GM18505 (cell line): ENCODE results near the gene LCT.
A peak's percentile ranks its signal among the peaks of the same experiment; 100 is the strongest.
"Not testable (repeated sequence)": the region's sequence is repeated elsewhere in the genome, so short reads cannot be mapped to it uniquely, and the experiment has no call there.

Experiments used
- ATAC-seq: cut with Tn5 transposase; IDR thresholded peaks from one replicate; pipeline ENCODE4 v1.9.1; 2021; ENCODE audit not compliant: unreplicated experiment
- POLR2A ChIP-seq: IDR thresholded peaks from 4 replicates; pipeline ENCODE4 v1.6.1; 2011; ENCODE audit warnings: borderline replicate concordance; ENCODE audit not compliant: insufficient read depth, insufficient read length; ENCODE audit errors: extremely low read depth

Gene LCT

DNA sequence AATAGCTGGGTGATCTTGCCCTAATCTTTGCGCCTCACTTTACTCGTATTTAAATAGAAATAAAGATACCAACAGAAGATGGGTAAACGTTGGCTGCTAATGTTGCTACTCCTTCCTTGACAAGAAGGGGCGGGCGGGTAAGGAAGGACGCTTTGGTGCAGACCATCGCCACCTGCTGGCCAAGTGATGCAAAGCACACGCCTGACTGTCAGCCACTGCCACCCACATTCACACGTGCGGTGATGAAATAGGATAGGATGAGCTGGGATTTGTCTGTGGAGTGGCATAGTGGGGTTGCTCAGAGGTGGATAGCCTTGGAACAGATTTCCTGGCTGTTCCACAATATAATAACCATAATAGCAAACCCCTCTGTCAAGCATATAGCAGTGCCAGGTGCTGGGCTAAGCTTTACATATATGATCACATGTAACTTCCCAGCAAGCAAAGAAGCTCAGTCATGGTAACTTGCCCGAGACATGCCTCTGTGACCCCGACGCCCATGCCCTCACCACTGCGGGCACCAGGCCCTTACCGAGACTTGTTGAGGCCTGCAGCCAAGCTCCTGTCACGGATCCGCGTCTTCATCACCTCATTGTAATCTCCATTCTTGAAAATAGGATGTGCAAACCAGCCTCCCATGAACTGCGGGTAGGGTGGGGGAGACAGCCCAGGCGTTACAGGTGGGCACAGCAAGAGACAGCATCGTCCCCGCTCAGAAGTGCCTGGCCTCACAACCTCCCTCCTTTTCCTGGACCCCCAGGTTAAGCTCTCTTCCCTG is 39.3 kb downstream of the LCT start:
- ATAC-seq = peak; percentile 69
- TF ChIP-seq POLR2A = no peak

- no peak for ATAC-seq
- no peak for TF ChIP-seq POLR2A
Measured at GRCh38 chr2:135796606-135797005, 40.4 kb downstream of the LCT start.

- not testable (repeated sequence) for ATAC-seq
Measured at GRCh38 chr2:135795641-135796040, 41.3 kb downstream of the LCT start.

- TF ChIP-seq POLR2A = no peak
- ATAC-seq = no peak
Measured at GRCh38 chr2:135792401-135793150, 44.4 kb downstream of the LCT start.

DNA sequence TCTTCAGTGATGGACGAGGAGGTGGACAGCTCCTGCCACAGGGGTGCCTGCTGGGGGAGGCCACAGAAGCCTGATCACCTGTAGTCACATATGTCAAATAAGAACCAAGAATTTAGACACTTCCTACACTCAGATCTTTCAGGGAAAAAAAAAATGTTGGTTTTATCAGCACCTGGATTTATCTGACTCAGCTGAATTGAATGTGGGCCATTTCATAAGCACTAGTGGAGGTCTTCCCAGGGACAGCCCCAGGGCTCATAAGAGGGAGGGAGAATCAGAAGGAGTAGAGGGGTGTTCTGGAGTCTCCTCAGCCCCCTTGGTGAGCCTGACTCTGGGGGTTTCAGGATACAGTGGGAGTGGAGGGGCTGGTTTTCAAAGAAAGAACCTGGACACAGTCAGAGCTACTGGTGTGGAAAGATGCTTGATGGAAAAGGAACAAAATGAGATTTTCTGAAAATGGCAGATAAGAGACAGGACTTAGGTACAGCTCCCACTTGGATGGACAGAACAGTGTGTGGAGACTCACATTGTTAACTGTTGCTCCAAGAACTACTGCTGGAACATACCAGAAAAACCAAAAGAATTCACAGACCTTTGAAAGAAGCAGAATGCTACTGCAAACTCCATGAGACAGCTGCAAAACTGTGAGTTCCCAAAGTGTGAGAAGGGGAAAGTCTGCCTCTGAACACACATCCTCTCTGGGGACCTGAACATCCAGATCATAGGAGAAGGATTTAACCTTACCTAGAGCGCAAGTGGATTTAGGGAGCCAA is 45.4 kb downstream of the LCT start:
- no peak for ATAC-seq
- no peak for TF ChIP-seq POLR2A

GRCh38 chr2:135790423-135790822 is 46.6 kb downstream of the LCT start:
- no peak for ATAC-seq
- TF ChIP-seq POLR2A = no peak

DNA sequence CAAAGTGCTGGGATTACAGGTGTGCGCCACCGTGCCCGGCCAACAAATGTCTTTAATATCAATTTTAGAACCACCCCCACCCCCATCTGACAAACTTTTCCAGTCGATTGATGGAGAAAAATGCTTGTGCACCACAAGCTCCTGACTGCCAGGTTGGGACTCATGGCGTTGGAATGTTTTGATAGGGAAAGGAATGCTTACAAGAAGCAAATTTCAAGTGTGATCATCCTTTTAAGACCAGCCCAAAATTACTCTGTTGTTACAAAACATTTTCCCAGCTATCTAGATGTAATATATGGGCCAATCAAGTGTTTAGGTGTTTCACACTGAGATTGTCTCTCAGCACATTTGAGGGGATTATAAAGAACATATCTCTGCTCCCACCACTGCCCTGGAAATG is 50.2 kb downstream of the LCT start:
- ATAC-seq = no peak
- no peak for TF ChIP-seq POLR2A

- no peak for TF ChIP-seq POLR2A
- no peak for ATAC-seq
Measured at GRCh38 chr2:135785032-135785431, 52.0 kb downstream of the LCT start.

- peak; percentile 65 for ATAC-seq
- TF ChIP-seq POLR2A = no peak
Measured at GRCh38 chr2:135783439-135783838, 53.5 kb downstream of the LCT start.

GRCh38 chr2:135782231-135782630 is 54.8 kb downstream of the LCT start:
- TF ChIP-seq POLR2A = no peak
- ATAC-seq = no peak

GRCh38 chr2:135776367-135776766 is 60.6 kb downstream of the LCT start:
- no peak for ATAC-seq
- TF ChIP-seq POLR2A = no peak

DNA sequence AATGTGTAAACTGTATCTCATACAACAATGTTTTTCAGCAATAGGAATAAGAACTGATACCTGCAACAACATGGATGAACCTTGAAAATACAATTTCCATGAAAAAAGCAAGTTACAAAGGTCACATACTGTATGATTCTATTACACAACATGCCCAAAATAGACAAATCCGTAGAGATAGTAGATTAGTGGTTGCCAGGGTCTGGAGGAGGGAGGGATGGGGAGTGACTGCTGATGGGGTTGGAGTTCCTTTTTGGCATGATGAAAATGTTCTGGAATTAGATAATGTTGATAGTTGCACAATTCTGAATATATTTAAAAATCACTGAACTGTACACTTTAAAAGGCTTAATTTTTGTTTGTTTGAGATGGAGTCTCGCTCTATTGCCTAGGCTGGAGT is 61.6 kb downstream of the LCT start:
- no peak for TF ChIP-seq POLR2A
- ATAC-seq = no peak

- no peak for ATAC-seq
- TF ChIP-seq POLR2A = no peak
Measured at GRCh38 chr2:135773917-135774316, 63.1 kb downstream of the LCT start.

DNA sequence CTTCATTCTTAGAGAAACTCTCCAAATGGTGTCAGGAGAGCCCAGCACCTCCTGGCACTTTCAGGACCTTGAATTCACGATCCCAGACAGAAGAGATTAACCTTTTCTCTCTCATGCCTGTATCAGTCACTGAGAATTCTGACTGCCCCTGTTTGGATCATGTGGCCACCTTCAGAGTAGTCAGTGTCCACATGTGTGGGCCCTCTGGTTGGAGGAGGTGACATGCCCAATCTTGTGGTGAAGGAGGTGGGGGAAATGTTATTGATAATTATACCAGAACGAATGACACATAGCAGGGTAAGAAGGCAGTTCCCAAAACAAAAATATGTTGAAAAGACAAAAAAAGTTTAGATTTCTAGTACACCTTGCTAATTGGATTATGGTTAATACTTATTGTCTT is 63.7 kb downstream of the LCT start:
- TF ChIP-seq POLR2A = no peak
- no peak for ATAC-seq

DNA sequence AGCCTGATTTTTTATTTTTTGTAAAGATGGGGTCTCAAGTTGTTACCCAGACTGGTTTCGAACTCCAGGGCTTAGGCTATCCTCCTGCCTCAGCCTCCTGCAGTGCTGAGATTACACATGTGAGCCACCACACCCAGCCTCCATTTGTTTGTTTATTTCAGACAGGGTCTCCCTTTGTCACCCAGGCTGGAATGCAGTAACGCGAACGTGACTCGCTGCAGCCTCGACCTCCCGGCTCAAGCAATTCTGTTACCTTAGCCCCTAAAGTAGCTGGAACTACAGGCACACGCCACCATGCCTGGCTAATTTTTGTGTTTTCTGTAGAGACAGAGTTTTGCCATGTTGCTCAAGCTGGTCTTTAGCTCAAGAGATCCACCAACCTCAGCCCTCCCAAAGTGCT is 68.1 kb downstream of the LCT start:
- no peak for TF ChIP-seq POLR2A
- ATAC-seq = no peak

GRCh38 chr2:135762530-135762929 is 74.5 kb downstream of the LCT start:
- TF ChIP-seq POLR2A = no peak
- ATAC-seq = no peak
